HepG2 (cell line): ENCODE measurements around the gene ARHGEF1. TPM values are rescaled to one million over a fixed set of nuclear protein-coding genes. Genes with fewer than 3 reads are reported as not detected.
A peak's percentile ranks its signal among the peaks of the same experiment; 100 is the strongest.

Experiments used
- CCDC6 ChIP-seq: sonication (generic); formaldehyde crosslinking; IDR thresholded peaks from 2 replicates; pipeline ENCODE4 v1.8.1; 2022; ENCODE audit warnings: mild to moderate bottlenecking, missing genetic modification reagents, moderate library complexity
- CEBPG ChIP-seq: IDR thresholded peaks from 2 replicates; pipeline ENCODE4 v1.6.1; 2016
- KLF9 ChIP-seq: IDR thresholded peaks from 2 replicates; pipeline ENCODE4 v1.6.1; 2016; ENCODE audit warnings: low read depth
- MAF1 ChIP-seq: sonication (generic); formaldehyde crosslinking; IDR thresholded peaks from 2 replicates; pipeline ENCODE4 v1.5.0; 2020; ENCODE audit warnings: missing genetic modification reagents, borderline replicate concordance
- RBM22 ChIP-seq: fragments of 200-400 bp; formaldehyde crosslinking; optimal IDR thresholded peaks from 2 replicates; pipeline ENCODE3; 2017; ENCODE audit warnings: mild to moderate bottlenecking, low read length, moderate library complexity
- SMYD3 ChIP-seq: sonication (generic); formaldehyde crosslinking; IDR thresholded peaks from 2 replicates; pipeline ENCODE4 v1.8.1; 2023; ENCODE audit warnings: mild to moderate bottlenecking, missing genetic modification reagents
- U2AF1 ChIP-seq: fragments of 200-400 bp; formaldehyde crosslinking; optimal IDR thresholded peaks from 2 replicates; pipeline ENCODE3; 2017; ENCODE audit warnings: mild to moderate bottlenecking, low read depth, low read length
- XRCC5 ChIP-seq: fragments of 200-400 bp; formaldehyde crosslinking; optimal IDR thresholded peaks from 2 replicates; pipeline ENCODE3; 2017; ENCODE audit warnings: mild to moderate bottlenecking, low read length
- ZFP82 ChIP-seq: sonication (generic); formaldehyde crosslinking; IDR thresholded peaks from 2 replicates; pipeline ENCODE4 v1.5.1; 2020; ENCODE audit warnings: mild to moderate bottlenecking, missing genetic modification reagents, borderline replicate concordance
- ZNF224 ChIP-seq: sonication (generic); formaldehyde crosslinking; IDR thresholded peaks from 2 replicates; pipeline ENCODE4 v1.5.0; 2020; ENCODE audit warnings: mild to moderate bottlenecking, missing genetic modification reagents
- ZNF350 ChIP-seq: sonication (generic); formaldehyde crosslinking; IDR thresholded peaks from 2 replicates; pipeline ENCODE4 v1.4.0; 2020; ENCODE audit warnings: mild to moderate bottlenecking, low read depth, missing genetic modification reagents, borderline replicate concordance
- ZNF383 ChIP-seq: sonication (generic); formaldehyde crosslinking; IDR thresholded peaks from 2 replicates; pipeline ENCODE4 v1.4.0; 2020; ENCODE audit warnings: missing genetic modification reagents, mild to moderate bottlenecking, borderline replicate concordance
- polyA plus RNA-seq, 8 experiments: library from polyadenylated mRNA; depleted of rRNA in 3 of 8; stranded (reverse) in 7 of 8; unstranded in 1 of 8; fragments of >200 nt; fragmentation: Illumina TruSeq in 4 of 8; extraction: Trizol in 4 of 8; gene quantifications; 2 replicates each; pipeline versions ENCODE4 v1.2.1 to v1.2.3, GENCODE V29; 2011 to 2016; ENCODE audit warnings: low read depth in 4 of 8, missing spikeins in 1 of 8, mixed read lengths in 1 of 8; ENCODE audit not compliant: insufficient read depth in 1 of 8
- total RNA-seq, 5 experiments: library from RNA; depleted of rRNA; stranded (reverse); fragments of >200 nt; fragmentation: Illumina TruSeq; extraction: Trizol; gene quantifications; 2 replicates each; pipeline ENCODE4 v1.2.3, GENCODE V29; 2016; ENCODE audit warnings: low read depth in 1 of 5
- TF ChIP-seq, protein P1 (sequence below): sonication (generic); formaldehyde crosslinking; IDR thresholded peaks from 2 replicates; pipeline ENCODE4 v1.8.0; 2022; ENCODE audit warnings: mild to moderate bottlenecking, missing genetic modification reagents, borderline replicate concordance
- TF ChIP-seq, protein P2 (sequence below): sonication (generic); formaldehyde crosslinking; IDR thresholded peaks from 2 replicates; pipeline ENCODE4 v1.4.0; 2020; ENCODE audit warnings: mild to moderate bottlenecking, missing genetic modification reagents
- TF ChIP-seq, protein P3 (sequence below): sonication (generic); formaldehyde crosslinking; IDR thresholded peaks from 2 replicates; pipeline ENCODE4 v1.5.1; 2020; ENCODE audit warnings: mild to moderate bottlenecking, missing genetic modification reagents

Gene ARHGEF1
- total and polyA plus RNA-seq, 2 of the 13 experiments (the other 11 are each of a cell fraction or from before 2014, with no cell fraction given), result 33.7 to 34.7 TPM

DNA sequence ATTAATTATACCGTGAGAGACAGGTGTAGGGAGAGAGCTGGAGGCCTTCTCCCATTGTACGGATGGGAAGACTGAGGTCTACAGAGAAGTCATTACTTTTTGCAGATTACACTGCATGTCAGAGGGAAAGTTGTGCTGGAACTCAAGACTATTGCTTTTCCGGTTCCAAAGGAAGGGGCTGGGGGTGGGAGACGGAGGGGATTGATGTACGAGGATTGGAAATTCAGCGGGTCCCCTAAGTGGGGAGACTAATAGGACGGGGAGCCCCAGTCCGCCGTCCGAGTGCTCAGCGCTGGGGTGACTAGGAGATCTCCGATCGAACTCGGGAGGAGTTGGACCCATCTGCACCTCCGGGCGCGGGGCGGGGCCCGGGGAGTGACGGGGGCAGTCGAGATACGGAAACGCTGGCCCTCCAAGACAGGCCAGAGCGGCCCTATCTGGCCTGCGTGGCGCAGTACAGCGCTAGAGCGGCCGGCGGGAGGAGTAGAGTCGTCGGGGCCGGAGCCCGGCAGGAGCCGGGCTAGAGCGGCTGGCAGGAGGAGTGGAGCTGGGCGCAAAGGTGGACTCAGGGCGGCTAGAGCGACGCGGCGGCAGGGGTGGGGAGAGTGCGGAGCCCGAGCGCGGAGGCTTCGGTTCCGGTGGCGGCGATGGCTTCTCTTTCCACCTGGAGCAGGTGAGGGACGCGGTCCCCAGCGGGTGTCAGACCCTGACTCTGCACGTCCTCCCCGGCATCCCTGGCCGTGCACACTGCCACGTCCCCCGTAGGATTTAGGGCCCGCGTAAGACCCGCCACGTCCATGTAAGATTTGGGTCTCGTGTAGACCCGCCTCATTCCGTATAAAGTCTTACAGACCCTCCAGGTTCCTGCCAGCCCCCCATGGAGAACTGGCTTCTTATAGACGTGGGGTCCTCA is 1.1 kb downstream of the ARHGEF1 start (continued):
- TF ChIP-seq ZFP82 (CRISPR knock-in tag) (no peak), KLF9 (CRISPR knock-in tag) (no peak), U2AF1 (peak; percentile 100), CEBPG (CRISPR knock-in tag) (peak; percentile 6; the same call in 1 of the 2 replicates), ZNF350 (peak; percentile 91), RBM22 (no peak), XRCC5 (peak; percentile 96), CCDC6 (CRISPR knock-in tag) (no peak), ZNF383 (CRISPR knock-in tag) (0 out of 2 replicates have a peak, but pooled peaks have one; percentile 10), ZNF224 (no peak), MAF1 (peak; percentile 73; the same call in 1 of the 2 replicates), SMYD3 (no peak)
- TF ChIP-seq, protein P1, sequence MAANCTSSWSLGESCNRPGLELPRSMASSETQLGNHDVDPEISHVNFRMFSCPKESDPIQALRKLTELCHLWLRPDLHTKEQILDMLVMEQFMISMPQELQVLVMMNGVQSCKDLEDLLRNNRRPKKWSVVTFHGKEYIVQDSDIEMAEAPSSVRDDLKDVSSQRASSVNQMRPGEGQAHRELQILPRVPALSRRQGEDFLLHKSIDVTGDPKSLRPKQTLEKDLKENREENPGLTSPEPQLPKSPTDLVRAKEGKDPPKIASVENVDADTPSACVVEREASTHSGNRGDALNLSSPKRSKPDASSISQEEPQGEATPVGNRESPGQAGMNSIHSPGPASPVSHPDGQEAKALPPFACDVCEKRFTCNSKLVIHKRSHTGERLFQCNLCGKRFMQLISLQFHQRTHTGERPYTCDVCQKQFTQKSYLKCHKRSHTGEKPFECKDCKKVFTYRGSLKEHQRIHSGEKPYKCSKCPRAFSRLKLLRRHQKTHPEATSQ (CRISPR knock-in tag), result no peak
- TF ChIP-seq, protein P2, sequence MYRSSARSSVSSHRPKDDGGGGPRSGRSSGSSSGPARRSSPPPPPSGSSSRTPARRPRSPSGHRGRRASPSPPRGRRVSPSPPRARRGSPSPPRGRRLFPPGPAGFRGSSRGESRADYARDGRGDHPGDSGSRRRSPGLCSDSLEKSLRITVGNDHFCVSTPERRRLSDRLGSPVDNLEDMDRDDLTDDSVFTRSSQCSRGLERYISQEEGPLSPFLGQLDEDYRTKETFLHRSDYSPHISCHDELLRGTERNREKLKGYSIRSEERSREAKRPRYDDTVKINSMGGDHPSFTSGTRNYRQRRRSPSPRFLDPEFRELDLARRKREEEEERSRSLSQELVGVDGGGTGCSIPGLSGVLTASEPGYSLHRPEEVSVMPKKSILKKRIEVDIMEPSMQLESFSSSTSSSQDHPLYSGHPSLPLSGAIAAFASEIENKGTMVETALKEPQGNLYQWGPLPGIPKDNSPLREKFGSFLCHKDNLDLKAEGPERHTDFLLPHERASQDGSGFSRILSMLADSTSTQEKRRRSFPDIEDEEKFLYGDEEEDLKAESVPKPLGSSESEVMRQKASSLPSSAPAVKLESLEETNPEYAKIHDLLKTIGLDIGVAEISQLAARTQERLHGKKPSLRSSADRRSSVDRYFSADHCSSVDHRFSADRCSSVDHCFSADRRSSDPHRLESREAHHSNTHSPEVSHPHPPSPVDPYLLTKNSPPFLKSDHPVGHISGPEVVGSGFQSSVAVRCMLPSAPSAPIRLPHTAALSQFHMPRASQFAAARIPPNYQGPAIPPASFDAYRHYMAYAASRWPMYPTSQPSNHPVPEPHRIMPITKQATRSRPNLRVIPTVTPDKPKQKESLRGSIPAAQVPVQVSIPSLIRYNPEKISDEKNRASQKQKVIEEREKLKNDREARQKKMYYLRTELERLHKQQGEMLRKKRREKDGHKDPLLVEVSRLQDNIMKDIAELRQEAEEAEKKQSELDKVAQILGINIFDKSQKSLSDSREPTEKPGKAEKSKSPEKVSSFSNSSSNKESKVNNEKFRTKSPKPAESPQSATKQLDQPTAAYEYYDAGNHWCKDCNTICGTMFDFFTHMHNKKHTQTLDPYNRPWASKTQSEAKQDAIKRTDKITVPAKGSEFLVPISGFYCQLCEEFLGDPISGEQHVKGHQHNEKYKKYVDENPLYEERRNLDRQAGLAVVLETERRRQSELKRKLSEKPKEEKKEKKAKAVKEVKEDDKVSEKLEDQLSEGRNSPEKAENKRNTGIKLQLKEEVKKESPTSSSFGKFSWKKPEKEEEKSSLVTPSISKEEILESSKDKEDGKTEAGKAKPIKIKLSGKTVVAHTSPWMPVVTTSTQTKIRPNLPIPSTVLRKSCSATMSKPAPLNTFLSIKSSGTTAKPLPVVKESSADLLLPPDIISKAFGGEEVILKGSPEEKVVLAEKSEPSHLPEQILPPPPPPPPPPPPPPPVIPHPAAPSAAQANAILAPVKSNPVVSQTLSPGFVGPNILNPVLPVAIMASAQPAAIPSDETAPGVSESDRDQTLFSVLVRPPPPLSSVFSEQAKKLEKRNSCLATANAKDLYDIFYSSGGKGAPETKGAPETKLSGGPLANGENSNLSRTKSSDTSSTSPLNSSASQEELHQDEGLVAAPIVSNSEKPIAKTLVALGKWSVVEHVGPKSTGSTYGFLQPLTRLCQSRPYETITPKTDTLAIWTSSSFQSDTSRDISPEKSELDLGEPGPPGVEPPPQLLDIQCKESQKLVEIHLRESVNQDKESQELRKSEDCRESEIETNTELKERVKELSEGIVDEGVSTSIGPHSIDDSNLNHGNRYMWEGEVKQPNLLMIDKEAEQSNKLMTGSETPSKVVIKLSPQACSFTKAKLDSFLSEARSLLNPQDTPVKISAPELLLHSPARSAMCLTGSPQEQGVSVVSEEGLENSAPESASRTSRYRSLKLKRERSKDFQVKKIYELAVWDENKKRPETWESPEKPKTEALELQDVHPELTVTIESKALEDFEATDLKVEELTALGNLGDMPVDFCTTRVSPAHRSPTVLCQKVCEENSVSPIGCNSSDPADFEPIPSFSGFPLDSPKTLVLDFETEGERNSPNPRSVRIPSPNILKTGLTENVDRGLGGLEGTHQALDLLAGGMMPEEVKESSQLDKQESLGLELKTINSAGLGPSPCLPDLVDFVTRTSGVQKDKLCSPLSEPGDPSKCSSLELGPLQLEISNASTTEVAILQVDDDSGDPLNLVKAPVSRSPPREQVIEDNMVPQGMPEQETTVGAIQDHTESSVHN (CRISPR knock-in tag), result no peak
- TF ChIP-seq, protein P3, sequence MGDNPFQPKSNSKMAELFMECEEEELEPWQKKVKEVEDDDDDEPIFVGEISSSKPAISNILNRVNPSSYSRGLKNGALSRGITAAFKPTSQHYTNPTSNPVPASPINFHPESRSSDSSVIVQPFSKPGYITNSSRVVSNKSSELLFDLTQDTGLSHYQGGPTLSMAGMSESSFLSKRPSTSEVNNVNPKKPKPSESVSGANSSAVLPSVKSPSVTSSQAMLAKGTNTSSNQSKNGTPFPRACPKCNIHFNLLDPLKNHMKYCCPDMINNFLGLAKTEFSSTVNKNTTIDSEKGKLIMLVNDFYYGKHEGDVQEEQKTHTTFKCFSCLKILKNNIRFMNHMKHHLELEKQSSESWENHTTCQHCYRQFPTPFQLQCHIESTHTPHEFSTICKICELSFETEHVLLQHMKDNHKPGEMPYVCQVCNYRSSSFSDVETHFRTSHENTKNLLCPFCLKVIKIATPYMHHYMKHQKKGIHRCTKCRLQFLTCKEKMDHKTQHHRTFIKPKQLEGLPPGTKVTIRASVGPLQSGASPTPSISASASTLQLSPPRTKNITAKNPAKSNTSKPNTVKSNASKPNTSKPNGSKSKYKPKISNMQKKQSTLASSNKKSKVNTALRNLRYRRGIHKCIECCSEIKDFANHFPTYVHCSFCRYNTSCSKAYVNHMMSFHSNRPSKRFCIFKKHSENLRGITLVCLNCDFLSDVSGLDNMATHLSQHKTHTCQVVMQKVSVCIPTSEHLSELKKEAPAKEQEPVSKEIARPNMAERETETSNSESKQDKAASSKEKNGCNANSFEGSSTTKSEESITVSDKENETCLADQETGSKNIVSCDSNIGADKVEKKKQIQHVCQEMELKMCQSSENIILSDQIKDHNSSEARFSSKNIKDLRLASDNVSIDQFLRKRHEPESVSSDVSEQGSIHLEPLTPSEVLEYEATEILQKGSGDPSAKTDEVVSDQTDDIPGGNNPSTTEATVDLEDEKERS (CRISPR knock-in tag), result no peak
